HG03139 (cell line): ENCODE data around the gene SP140.
"Not testable (repeated sequence)": the region's sequence is repeated elsewhere in the genome, so short reads cannot be mapped to it uniquely, and the experiment has no call there.

Experiments
- ATAC-seq: cut with Tn5 transposase; IDR thresholded peaks from one replicate; pipeline ENCODE4 v1.9.1; 2021; ENCODE audit not compliant: unreplicated experiment

SP140 gene

DNA sequence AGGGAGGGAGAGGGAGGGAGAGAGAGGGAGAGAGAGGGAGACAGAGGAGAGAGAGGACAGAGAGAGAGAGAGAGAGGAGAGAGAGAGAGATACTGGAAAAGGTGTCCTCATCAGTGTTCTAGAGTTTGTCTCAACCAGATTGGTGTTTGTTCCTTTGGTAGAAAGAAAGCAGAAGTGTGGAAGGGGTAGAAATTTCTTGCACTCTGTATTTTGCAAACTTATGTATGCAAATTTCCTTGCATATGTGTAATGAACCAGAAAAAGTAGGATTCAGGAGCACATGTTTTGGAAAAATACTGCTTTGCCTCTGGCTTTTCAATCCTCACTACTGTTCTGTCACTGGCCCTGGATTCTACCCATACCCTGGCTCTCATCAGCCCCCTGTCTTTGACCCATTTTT, 1.1 kb upstream of the SP140 start:
- no peak for ATAC-seq

DNA sequence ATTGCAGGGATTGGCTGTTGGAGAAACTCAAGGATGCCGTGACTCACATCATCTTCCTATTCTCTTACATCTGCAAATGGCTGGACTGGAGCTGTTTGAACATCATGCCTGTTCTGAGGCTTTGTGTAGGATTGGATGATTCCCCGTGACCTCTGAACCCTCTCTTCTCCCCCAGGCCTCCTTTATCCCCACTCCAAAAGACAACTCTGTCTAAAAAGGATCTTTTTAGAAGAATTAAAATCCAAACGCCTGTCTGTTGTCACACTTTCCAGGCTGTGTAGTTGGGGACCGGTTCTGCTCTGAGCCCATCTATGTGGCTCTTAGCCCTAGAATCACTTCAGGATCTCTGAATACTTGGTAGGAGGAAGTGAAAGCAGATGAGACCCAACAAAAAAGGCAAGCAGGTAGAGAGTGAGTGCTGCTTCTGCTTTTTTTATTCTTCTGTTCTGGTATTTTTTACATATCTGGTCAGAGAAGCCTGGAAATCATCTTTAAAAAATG, 565 bp downstream of the SP140 start:
- peak; percentile 67 for ATAC-seq

DNA sequence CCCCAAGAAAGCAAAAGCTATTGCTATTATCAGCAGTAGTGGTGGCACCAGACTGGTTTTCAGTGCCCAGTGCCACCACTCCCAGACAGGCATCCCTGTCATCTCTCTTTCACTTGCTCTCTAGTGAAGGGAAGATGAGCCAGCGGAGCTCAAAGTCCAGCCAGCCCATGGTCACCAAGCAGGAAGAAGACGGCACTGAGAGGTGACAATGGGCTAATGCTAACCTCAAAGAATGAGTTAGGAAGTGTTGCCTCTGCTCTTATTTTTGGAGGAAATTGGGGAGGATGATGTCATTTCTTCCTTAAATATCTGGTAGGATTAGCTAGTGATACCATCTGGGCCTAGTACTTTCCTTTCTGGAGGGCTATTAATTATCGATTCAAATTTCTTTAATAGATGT, 1.7 kb downstream of the SP140 start:
- no peak for ATAC-seq

DNA sequence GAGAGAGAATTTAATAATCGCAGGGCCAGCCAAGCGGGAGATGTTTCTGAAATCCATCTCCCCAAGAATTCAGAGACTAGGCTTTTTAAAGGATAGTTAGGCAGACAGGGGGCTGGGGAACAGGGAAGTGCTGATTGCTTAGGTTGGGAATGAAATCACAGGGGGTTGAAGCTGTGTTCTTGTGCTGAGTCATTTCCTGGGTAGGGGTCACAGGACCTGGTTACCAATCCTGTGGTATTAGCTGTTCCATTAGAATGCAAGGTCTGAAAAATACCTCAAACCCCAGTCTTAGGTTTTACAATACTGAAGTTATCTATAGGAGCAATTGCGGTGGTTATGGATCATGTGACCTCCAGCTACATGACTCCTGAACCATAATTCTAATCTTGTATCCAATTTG, 4.6 kb downstream of the SP140 start:
- ATAC-seq: no peak

DNA sequence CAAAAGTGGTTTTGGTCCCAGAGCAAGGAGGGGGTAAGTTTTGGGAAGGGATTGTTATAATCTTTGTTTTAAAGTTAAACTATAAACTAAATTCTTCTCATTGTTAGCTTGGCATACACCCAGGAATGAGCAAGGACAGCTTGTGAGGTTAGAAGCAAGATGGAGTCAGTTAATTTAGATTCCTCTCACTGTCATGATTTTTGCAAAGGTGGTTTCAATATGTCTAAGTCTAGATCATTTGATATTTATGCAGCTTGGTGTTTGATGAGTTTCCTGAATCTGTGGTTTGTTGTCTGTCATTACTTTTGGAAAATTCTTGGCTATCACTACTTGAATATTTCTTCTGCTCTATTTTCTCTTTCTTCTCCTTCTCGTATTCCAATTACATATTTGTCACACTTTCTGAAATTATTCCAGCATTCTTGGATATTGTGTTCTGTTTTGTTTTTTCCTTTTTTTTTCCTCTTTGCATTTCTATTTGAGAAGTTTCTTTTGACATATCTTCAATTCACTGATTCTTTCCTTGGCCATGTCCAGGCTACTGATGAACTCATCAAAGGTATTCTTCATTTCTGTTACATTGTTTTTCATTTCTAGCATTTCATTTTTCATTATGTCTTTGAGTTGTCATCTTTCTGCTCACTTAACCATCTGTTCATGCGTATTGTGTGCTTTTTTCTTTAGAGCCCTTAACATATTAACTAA, 5.1 kb downstream of the SP140 start:
- ATAC-seq: no peak

DNA sequence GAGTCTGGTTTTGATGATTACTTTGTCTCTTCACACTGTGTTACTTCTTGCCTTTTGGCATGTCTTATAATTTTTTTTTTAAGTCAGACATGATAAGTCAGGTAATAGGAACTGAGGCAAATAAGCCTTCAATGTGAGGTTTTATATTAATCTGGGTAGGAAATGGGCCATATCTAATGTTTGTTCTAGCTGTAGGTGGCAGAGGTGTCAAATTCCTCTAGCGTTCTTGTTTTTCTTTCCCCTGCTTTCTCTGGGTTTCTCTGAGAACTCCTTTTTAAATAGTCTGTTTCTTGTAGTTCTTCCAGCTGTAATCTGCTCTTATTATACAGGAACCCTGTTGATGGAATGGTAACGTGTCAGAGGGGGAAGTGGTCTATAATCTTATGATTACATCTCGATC, 5.7 kb downstream of the SP140 start:
- no peak for ATAC-seq

DNA sequence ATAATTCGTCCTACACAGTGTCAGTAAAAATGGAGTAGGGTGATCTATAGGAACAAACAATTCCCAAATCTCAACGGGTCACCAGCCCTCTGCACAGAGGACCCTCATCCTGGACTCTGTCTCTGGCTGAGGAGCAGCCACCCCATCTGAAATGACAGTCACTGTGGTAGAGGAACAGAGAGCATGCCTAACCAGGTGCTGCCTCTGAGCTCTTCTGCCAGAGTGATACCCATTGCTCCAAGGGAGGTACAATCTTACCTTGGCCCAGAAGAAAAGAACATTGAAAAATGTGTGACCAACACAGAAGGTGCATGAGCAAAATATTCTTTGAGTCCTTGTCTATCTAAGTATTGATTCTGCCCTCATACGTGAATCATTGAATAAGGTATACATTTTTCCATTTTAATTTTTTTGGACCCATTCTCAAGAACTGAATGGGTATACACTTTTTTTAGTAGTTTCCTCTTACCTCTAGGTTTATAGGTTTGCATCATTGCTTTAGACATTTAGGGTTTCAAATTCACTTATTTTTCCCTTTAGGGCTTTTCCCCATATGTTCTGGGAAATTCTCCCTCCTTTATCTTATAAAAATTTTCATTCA, 8.7 kb downstream of the SP140 start:
- no peak for ATAC-seq

DNA sequence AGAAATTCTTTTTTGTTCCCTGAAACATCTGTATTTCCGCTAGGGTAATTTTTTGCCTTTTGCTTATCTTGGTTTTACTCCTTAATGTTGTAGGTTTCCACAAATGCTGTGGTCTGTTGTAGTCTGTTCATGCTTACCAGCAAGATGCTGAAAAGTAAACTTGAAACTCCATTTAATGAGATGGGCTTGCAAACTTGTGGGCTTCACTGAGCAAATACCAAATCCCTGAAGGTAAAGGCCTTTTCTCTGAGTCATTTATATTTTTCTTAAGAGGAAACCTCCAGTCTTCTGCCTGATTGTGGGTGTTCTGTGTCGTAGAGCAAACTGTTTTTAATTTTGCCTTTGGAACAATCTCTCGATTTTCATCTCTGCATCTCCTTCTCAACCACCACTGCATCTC, 9.3 kb downstream of the SP140 start:
- ATAC-seq: no peak

DNA sequence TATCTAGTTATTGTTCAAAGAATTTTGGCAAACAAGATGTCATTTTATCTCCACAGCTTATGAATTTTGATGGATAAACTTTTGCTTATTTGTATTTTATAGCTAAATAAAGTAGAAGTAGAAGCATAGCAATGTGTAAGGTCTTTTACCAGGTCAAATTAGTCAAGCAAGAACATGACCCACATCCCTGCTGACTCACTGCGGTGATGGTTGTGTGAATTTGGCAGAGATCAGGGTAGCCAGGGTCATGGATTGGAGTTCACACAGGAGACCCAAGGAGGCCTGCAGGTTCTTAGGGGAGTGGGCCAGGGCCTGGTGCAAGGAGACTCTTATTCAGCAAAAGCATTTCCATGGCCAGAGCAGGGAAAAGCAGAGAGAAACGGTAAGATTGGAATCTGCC, 18.7 kb downstream of the SP140 start:
- ATAC-seq: no peak

DNA sequence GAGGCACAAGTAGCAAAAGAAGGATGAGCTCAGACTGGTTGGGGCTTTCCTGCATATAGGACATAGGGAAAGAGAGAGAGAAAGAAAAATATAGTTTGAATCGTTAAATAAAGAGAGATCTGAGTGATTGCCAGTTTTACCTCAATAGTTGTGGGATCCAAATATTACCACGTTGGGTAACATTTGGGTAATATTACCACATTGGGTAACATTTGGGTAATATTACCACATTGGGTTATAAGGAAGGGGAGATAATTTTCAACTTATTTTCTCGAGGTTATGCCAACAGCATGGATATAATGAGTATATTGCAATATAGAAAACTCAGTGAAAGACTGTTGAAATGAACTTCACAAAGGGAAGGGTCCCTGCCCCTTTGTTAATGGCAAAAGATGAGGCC, 20.7 kb downstream of the SP140 start:
- ATAC-seq: no peak

DNA sequence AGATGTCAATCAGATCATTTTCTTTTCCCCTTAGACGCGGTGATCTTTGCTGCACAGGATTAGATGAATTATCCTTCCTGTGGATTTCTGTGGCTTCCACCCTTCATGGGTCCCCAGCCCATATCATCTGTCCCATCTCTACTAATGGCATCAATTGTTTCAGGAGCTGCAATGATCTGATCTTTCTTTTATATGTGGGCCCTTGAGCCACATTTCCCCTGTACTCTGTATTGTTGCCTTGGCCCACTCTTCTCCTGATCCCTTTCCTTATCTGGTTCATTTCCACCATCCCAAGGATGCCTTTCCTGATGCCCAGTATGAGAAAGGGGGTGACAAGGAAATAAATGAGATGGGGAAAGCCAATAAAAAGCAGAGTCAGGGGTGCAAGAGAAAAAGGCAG, 24.7 kb downstream of the SP140 start:
- ATAC-seq: no peak

DNA sequence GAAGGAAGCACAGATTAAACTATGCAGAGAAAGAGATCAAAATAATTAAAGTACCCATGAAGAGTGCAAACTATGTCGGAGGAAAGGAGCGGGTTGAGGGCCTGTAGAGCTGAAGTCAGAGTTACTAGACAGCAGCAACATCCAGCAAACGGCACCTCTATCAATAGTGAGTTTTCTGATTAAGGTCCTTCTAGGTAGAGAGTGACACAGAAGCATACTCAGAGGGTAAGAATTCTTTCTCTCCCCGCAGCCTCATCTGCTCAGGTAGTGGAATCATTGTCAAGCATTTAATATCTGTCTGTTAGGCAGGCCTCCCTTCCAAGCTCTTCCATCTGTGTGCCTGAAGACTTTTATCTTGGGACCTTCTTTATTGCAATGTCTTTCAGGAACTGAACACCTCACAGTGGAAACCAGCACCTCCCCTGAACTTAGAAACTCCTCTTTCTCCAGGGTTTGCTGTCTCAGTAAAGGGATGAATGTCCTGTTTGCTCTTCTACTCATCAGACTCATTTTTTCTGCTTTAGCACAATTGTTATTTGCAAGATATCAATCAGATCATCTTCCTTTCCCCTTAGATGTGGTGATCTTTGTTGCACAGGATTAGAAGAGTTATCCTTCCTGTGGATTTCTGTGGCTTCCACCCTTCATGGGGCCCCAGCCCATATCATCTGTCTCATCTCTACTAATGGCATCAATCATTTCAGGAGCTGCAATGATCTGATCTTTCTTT, 28.8 kb downstream of the SP140 start:
- no peak for ATAC-seq

DNA sequence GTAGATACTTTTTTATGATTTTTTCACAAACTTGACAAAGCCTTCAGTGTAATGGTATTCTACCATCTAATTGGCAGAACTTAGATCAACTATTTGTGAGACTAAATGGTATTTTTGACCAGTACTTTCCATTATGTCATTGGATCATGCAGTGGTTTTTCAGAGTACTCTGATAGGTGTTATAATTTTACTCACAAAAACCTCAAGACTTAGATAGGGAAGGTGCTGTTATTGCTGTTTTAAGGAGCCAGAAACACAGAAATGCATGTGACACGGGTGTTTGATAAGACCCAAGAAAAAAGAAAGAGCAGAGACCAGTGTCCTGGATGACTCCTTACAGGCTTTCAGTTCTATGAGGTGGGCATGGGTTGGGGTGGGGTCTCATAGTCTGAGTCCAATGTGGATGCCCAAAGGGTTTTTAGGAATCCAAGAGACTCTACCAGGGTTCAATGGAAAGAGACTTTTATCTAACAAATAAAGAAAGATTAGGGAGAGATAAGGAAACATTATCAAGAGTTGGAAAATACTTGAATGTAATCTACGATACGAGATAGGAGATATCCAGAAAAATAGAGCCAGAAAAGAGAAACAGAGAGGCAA, 31.3 kb downstream of the SP140 start:
- no peak for ATAC-seq

DNA sequence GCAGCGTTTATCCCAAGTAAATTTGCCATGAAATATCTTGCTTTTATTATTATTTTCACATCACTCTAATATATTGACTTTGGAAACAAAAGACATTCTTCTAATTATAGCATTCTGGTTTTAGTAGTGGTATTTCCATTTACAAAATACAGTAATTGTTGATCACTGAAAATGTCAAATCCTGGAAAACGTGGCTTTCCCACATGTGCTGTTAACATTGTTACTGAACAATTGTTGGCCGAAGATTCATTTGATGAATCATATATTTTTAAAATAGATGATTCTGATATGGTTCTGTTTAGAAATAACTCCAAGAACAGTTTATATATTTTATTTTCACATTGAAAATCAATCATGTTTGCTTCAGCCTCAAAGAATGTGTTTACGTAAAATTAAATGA, 32.9 kb downstream of the SP140 start:
- ATAC-seq: no peak

DNA sequence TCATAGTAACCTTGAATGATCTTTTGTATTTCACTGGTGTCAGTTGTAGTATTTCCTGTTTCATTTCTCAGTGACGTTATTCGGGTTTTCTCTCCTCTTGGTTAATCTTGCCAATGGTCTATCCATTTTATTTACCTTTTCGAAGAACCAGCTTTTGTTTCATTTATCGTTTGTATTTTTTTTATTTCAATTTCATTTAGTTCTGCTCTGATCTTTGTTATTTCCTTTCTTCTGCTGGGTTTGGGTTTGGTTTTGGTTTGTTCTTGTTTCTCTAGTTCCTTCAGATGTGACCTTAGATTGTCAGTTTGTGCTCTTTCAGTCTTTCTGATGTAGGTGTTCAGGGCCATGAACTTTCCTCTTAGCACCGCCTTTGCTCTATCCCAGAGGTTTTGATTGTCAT, 36.7 kb downstream of the SP140 start:
- no peak for ATAC-seq

DNA sequence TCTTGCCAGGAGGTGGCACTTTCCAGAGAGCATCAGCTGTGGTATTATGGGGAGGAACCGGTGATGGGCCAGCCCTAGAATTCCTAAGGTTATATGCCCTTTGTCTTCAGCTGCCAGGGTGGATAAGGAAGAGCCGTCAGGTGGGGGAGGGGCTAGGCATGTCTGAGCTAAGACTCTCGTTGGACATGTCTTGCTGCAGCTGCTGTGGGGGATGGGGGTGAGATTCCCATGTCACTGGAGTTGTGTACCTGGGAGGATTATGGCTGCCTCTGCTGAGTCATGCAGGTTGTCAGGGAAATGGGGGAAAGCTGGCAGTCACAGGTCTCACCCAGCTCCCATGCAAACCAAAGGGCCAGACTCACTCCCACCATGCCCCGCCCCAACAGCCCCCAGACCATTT, 39.4 kb downstream of the SP140 start:
- ATAC-seq: not testable (repeated sequence)

DNA sequence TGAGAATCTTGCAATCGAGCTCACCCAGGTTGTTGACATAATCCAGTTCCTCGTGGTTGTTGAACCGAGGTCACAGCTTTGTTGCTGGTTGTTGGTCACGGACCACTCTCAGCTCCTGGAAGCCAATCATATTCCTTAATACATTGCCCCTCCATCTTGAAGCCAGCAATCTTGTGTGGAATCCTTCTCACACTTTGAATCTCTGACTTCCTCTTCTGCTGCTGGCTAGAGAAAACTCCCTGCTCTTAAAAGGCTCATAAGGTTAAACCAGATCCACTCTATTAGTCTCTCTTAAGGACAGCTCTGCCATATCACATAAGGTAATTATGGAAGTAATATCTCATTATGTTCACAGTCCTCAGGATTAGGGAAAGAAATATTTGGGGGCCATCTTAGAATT, 41.1 kb downstream of the SP140 start:
- no peak for ATAC-seq

DNA sequence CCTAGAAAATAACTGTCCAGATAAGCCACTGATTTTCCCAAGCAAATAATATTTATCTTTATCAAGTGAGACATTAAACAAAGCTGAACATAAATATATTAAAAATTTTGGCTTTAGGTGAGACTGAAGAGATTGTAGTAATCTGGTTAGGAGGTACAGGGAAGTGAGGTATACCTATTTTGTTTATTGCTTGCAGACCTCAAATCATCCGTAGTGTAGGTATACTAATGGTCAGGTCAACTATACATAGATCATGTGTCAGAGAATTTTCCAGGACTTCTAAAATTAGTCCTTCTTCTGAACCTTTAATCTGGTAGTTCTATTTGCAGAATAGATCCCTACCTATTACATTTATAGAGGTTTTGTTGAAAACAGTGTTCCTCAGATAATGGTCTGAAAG, 41.5 kb downstream of the SP140 start:
- ATAC-seq: no peak

DNA sequence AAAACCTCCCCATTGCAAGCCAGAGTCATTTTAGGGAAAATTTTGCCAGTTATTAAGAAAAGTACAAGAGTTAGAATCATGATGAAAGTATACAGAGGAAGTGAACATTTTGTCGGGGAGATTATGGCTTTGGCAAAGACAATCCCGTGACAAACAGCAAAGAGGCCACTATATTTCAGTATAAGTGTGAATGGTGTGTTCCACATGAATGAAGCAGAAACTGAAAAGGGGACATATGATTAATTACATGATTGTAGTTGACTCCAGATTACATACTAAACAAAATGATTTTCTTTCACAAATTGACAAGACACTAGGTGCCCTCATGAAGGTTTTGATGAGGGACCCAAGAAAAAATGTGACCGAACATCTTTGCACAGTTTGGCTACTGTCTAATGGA, 42.0 kb downstream of the SP140 start:
- ATAC-seq: peak; percentile 52

DNA sequence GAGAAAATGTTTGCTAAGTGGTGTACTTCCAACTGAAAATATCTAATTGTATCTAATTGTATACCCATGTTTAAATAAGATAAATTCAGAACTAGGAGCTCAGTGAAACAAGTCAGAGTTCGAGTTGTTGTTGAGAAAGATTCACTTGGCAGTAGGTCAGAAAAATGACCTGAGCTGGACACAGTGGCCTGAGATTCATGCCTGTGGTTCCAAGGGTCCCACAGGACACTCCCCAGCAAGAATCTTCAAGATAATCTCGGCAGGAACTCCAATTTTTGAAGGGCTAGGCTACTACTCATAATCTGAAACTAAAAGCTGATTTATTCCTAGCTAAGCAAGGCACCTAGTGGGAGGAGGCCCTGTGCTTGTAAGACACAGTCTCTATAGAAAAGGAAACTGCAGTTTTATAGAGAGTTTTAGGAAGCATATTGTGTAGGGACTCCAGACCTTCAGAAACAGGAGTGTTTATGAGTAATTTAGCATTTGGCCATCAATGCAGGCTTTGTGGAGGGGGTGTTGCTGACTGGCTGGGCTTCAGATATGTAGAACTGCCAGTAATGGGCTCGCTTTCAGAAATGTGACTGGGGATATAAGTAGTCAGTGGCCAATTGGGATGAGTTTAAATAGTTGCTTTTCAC, 43.2 kb downstream of the SP140 start:
- ATAC-seq: peak; percentile 54

DNA sequence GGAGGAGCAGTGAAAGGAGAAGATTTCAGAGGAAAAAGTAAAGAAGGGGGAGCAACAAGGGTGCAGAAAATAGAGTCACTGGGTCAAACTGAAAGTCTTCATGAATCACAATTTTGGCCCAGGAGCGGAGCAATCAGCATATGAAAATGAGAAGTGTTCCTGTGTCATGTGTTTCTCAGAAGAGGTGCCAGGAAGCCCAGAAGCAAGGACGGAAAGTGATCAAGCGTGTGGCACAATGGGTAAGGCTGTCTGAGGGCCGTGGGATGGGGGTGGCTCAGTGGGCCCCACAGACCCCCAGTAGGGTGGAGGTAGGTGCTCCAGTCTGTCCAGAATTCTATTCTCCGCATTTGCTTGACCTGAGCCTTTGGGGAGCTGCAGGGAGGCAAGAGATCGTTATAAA, 44.2 kb downstream of the SP140 start:
- no peak for ATAC-seq
